ENCODE measurements around the gene ZFAND6.

Gene ZFAND6

DNA sequence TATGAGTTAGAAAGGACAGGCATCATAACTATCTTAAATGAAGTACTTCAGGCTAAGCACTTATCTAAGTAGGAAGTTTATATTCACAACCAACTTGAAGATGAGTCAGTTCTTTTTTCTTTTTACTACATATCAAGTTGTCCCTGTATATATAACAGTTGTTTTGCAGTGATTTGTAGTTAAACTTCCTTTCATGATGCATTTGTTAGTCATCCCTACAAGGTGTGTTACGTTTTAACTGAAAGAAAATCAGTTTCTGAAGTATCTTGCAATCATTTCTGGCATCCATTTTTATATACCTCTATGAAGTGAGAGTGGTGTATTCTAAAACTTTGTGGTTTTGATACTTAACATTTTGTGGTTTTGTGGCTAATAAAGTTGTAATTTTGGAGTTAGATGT is 46.1 kb downstream of the ZFAND6 start:
- Mint-ChIP-seq H3K4me3 (no peak overlapping the region), H3K9me3 (no peaks in the 10 kb centered on the region), H3K36me3 (ENCODE audit: low read depth) (peaks cover 22% of the 10 kb centered on the region), H3K4me1 (peaks cover 15% of the 10 kb centered on the region), H3K27ac (no peak overlapping the region), H3K27me3 (ENCODE audit: low read depth) (no peaks in the 10 kb centered on the region)
- TF ChIP-seq, protein P1, sequence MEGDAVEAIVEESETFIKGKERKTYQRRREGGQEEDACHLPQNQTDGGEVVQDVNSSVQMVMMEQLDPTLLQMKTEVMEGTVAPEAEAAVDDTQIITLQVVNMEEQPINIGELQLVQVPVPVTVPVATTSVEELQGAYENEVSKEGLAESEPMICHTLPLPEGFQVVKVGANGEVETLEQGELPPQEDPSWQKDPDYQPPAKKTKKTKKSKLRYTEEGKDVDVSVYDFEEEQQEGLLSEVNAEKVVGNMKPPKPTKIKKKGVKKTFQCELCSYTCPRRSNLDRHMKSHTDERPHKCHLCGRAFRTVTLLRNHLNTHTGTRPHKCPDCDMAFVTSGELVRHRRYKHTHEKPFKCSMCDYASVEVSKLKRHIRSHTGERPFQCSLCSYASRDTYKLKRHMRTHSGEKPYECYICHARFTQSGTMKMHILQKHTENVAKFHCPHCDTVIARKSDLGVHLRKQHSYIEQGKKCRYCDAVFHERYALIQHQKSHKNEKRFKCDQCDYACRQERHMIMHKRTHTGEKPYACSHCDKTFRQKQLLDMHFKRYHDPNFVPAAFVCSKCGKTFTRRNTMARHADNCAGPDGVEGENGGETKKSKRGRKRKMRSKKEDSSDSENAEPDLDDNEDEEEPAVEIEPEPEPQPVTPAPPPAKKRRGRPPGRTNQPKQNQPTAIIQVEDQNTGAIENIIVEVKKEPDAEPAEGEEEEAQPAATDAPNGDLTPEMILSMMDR (IDR thresholded peaks at IDR 0.05; ENCODE audit: unreplicated experiment in 3 of 3): no peak

DNA sequence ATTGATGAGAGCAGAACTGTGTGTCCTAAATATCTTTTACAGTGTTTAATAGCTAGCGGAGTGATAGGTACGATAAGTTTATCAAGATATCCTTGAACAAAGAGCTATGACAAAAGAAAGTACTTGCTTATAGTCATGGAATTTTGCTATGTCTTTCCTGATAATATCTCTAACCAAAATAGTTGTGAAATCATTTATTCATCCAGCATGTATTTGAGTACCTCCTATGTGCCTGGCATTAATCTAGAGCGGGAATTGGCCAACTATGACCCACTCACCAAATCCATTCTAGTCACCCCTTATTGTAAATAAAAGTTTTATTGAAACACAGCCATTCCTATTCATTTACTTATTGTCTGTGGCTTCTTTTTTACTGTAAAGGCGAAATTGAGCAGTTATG is 46.6 kb downstream of the ZFAND6 start:
- Mint-ChIP-seq H3K27ac (no peak overlapping the region), H3K4me3 (no peak overlapping the region), H3K4me1 (peaks cover 15% of the 10 kb centered on the region), H3K27me3 (ENCODE audit: low read depth) (no peaks in the 10 kb centered on the region), H3K9me3 (no peaks in the 10 kb centered on the region), H3K36me3 (ENCODE audit: low read depth) (peaks cover 19% of the 10 kb centered on the region)
- TF ChIP-seq, protein P1 (IDR thresholded peaks at IDR 0.05; ENCODE audit: unreplicated experiment in 3 of 3): no peak

DNA sequence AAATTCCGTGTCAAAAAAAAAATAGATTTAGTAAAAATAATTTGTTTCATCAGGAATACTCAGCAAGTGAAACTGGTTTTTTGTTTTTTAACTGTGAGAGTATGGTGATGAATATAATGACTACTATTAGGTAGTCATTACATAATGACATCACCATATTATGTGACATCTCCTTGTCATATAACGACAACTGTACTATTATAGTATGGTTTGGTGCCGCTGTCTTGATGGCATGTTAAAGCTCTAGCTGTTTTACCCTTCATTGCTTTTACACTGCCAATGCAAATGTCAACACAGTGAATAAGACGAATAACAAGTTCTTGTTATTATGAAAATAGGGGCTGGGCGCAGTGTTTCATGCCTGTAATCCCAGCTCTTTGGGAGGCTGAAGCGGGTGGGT is 47.7 kb downstream of the ZFAND6 start:
- Mint-ChIP-seq H3K4me3 (no peak overlapping the region), H3K4me1 (peaks cover 15% of the 10 kb centered on the region), H3K27me3 (ENCODE audit: low read depth) (no peaks in the 10 kb centered on the region)

DNA sequence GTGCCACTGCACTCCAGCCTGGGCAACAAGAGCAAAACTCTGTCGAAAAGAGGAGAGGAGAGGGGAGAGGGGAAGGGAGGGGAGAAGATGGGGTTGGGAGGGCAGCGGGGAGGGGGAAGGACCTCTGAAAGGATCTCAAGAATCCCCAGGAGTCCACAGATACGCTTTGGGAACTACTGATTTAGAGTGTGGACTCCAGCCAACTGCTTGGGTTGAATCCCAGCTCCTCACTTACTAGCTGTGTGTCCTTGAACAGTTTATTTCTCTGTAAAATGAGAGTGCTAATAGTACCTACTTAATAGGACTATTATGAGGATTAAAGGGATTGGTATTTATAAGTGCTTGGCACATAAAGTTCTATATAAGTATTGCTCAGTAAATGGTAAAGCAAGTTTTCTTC is 48.3 kb downstream of the ZFAND6 start:
- peaks cover 10% of the 10 kb centered on the region for H3K36me3 Mint-ChIP-seq (ENCODE audit: low read depth)
- no peak overlapping the region for H3K27ac Mint-ChIP-seq
- no peaks in the 10 kb centered on the region for H3K27me3 Mint-ChIP-seq (ENCODE audit: low read depth)
- H3K4me1 Mint-ChIP-seq: peaks cover 15% of the 10 kb centered on the region
- H3K4me3 Mint-ChIP-seq: no peak overlapping the region
- TF ChIP-seq, protein P1 (IDR thresholded peaks at IDR 0.05; ENCODE audit: unreplicated experiment in 3 of 3): no peak
- no peaks in the 10 kb centered on the region for H3K9me3 Mint-ChIP-seq

More for the DNA sequence above, 47.7 kb downstream of the ZFAND6 start:
- TF ChIP-seq, protein P1 (IDR thresholded peaks at IDR 0.05; ENCODE audit: unreplicated experiment in 3 of 3): no peak
- Mint-ChIP-seq H3K36me3 (ENCODE audit: low read depth) (peaks cover 15% of the 10 kb centered on the region), H3K9me3 (no peaks in the 10 kb centered on the region), H3K27ac (no peak overlapping the region)

DNA sequence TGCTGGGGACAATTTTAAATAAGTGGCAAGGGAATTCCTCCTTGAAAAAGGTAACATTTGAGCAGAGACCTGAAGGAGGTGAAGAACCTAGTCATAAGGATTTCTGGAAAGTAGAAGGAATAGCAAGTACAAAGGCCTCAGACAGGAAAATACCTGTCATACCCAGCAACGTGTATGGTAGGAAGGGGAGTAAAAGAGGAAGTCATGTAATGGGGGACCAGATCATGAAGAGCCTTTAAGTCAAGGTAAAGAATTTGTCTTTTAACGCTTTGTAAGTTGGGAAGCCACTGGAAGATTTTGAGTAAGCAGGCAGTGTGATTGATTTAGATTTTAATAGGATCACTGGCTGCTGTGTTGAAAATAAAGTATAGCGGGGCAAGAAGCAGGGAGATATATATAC is 49.9 kb downstream of the ZFAND6 start:
- Mint-ChIP-seq H3K4me3 (no peak overlapping the region), H3K27me3 (ENCODE audit: low read depth) (no peaks in the 10 kb centered on the region), H3K27ac (no peak overlapping the region), H3K4me1 (peaks cover 15% of the 10 kb centered on the region), H3K9me3 (no peaks in the 10 kb centered on the region), H3K36me3 (ENCODE audit: low read depth) (peaks cover 8% of the 10 kb centered on the region)
- TF ChIP-seq, protein P1 (IDR thresholded peaks at IDR 0.05; ENCODE audit: unreplicated experiment in 3 of 3): no peak

DNA sequence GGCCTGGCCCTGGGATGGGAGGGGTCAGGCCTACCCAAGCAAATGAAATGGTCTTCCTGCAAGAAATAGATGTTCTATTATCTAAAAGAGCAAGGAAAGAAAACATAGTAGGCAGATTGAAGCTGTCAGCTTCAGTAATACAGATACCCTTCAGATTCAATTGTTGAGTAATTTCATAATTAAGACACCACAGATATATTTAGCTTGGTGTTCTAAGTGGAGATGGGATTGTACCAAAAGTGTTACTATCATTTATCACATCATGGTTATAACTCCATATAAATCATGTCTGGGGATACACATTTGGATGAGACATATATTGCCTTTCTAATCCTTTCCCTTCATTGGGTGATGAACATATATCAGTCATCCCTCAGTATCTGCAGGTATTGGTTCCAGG is 51.4 kb downstream of the ZFAND6 start:
- Mint-ChIP-seq H3K27me3 (ENCODE audit: low read depth) (no peaks in the 10 kb centered on the region), H3K4me1 (peaks cover 10% of the 10 kb centered on the region), H3K27ac (no peak overlapping the region), H3K4me3 (no peak overlapping the region), H3K36me3 (ENCODE audit: low read depth) (no peaks in the 10 kb centered on the region), H3K9me3 (no peaks in the 10 kb centered on the region)
- TF ChIP-seq, protein P1 (IDR thresholded peaks at IDR 0.05; ENCODE audit: unreplicated experiment in 3 of 3): no peak

Measured in nephron (organoid).